SU-DHL-6 (cell line): ENCODE results near the gene CDH13.

Experiments
- EZH2phosphoT487 ChIP-seq: fragments of 200-600 bp; sonication (generic), shearing (Covaris generic); conservative IDR thresholded peaks from 2 replicates; pipeline ENCODE4 v1.6.1; 2018; ENCODE audit warnings: mild to moderate bottlenecking, antibody characterized with exemption, low read length, moderate library complexity, mixed read lengths
- TF ChIP-seq, protein P1 (sequence below): fragments of 200-600 bp; sonication (generic); IDR thresholded peaks from one replicate; pipeline ENCODE4 v1.5.1; 2017; ENCODE audit warnings: antibody characterized with exemption, mild to moderate bottlenecking, low read length, moderate library complexity; ENCODE audit not compliant: insufficient read depth, poor library complexity, severe bottlenecking

DNA sequence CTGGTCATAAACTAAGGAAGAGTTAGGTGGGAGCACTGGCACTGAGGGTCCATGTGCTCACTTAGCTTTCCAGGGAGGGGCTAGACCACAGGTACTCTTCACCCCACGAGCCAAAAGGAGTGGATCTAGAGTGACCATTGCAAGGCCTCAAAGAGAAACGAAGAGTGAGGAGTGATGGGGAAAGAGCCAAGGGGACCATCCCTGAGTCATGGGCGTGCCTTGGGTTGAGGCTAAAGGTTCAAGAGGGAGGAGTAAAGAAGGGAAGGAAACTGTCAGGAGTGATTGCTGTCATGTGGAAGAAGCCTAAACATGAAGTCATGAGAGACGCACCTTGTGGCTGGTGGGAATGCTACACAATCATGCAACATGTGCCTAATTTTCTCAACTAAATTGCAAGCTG lies 141.0 kb downstream of the CDH13 start:
- TF ChIP-seq, protein P1, sequence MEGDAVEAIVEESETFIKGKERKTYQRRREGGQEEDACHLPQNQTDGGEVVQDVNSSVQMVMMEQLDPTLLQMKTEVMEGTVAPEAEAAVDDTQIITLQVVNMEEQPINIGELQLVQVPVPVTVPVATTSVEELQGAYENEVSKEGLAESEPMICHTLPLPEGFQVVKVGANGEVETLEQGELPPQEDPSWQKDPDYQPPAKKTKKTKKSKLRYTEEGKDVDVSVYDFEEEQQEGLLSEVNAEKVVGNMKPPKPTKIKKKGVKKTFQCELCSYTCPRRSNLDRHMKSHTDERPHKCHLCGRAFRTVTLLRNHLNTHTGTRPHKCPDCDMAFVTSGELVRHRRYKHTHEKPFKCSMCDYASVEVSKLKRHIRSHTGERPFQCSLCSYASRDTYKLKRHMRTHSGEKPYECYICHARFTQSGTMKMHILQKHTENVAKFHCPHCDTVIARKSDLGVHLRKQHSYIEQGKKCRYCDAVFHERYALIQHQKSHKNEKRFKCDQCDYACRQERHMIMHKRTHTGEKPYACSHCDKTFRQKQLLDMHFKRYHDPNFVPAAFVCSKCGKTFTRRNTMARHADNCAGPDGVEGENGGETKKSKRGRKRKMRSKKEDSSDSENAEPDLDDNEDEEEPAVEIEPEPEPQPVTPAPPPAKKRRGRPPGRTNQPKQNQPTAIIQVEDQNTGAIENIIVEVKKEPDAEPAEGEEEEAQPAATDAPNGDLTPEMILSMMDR, result no peak
- TF ChIP-seq EZH2phosphoT487, result no peak
